SK-N-MC (cell line): ENCODE results near the gene PTPN21.

Source experiments
- EZH2 ChIP-seq: fragments of 200-600 bp; sonication (generic); IDR thresholded peaks from one replicate; pipeline ENCODE4 v1.6.1; 2017; ENCODE audit warnings: antibody characterized with exemption
- FOXP2 ChIP-seq: optimal IDR thresholded peaks from 2 replicates; pipeline ENCODE3; 2011; ENCODE audit warnings: mild to moderate bottlenecking, moderate library complexity; ENCODE audit not compliant: insufficient read depth; ENCODE audit errors: extremely low read length, control extremely low read depth
- POLR2AphosphoS5 ChIP-seq: IDR thresholded peaks from 2 replicates; pipeline ENCODE4 v1.6.1; 2012; ENCODE audit warnings: mild to moderate bottlenecking, low read depth, low read length, borderline replicate concordance

- TF ChIP-seq EZH2 = no peak
- no peak for TF ChIP-seq POLR2AphosphoS5
- TF ChIP-seq FOXP2 = no peak
Measured at GRCh38 chr14:88478931-88479330, 75.9 kb downstream of the PTPN21 start.
